PC-9 (cell line): ENCODE data around the gene GUCY1A2. TPM values are rescaled to one million over a fixed set of nuclear protein-coding genes. Genes with fewer than 3 reads are reported as not detected.

Experiments
- BruUV-seq: library from RNA; stranded (reverse); fragments of 400-500 nt; replicated peaks from 2 replicates; lab custom pipeline; 2021; lab: Mats Ljungman, UMichigan
- CTCF ChIA-PET: fragments of 300-600 bp; sonication (Branson Sonifier 250); formaldehyde crosslinking; loops from one replicate; lab custom pipeline; 2022; ENCODE audit warnings: antibody characterized with exemption; lab: Charles Lee
- POLR2A ChIA-PET: fragments of 300-600 bp; sonication (Branson Sonifier 250); formaldehyde crosslinking; loops from one replicate; lab custom pipeline; 2022; ENCODE audit warnings: antibody characterized with exemption; ENCODE audit not compliant: unreplicated experiment; lab: Charles Lee
- DNase-seq, 2 experiments: peaks; one replicate each; pipeline versions ENCODE4 v3.0.0 to v3.0.0-alpha.2; 2015 to 2022; ENCODE audit warnings: mixed read lengths in 1 of 2
- H2AFZ ChIP-seq: fragments of 200-600 bp; sonication (generic); 2 replicates; pipeline ENCODE4 v1.8.1; 2017; ENCODE audit warnings: antibody characterized with exemption
- H3F3A ChIP-seq: fragments of 200-600 bp; sonication (generic); 2 replicates; pipeline ENCODE4 v1.8.1; 2017; ENCODE audit warnings: antibody characterized with exemption, mild to moderate bottlenecking, low read depth; ENCODE audit not compliant: insufficient read depth
- H3K27ac ChIP-seq: fragments of 200-600 bp; sonication (generic); 2 replicates; pipeline ENCODE4 v1.6.1; 2016; ENCODE audit warnings: mixed run types
- H3K27me3 ChIP-seq: fragments of 200-600 bp; sonication (generic); 2 replicates; pipeline ENCODE4 v1.6.1; 2016; ENCODE audit warnings: low read depth, mixed run types; ENCODE audit not compliant: insufficient read depth
- H3K36me3 ChIP-seq: fragments of 200-600 bp; sonication (generic); 2 replicates; pipeline ENCODE4 v1.6.1; 2016; ENCODE audit warnings: low read depth, mixed run types
- H3K4me1 ChIP-seq: fragments of 200-600 bp; sonication (generic); replicated peaks from 2 replicates; pipeline ENCODE4 v1.6.1; 2016; ENCODE audit warnings: mixed run types; ENCODE audit not compliant: insufficient read depth
- H3K4me2 ChIP-seq: fragments of 200-600 bp; sonication (generic); 2 replicates; pipeline ENCODE4 v1.6.1; 2017; ENCODE audit warnings: mixed run types
- H3K4me3 ChIP-seq: fragments of 200-600 bp; sonication (generic); 2 replicates; pipeline ENCODE4 v1.6.1; 2016; ENCODE audit warnings: mixed run types
- H3K79me2 ChIP-seq: fragments of 200-600 bp; sonication (generic); 2 replicates; pipeline ENCODE4 v1.6.1; 2017; ENCODE audit warnings: low read depth, mixed run types
- H3K9me2 ChIP-seq: fragments of 200-600 bp; sonication (generic); 2 replicates; pipeline ENCODE4 v1.8.1; 2017; ENCODE audit warnings: mild to moderate bottlenecking; ENCODE audit not compliant: insufficient read depth
- H3K9me3 ChIP-seq: fragments of 200-600 bp; sonication (generic); 2 replicates; pipeline ENCODE4 v1.8.1; 2016; ENCODE audit warnings: low read depth; ENCODE audit not compliant: insufficient read depth
- H4K20me1 ChIP-seq: fragments of 200-600 bp; sonication (generic); 2 replicates; pipeline ENCODE4 v1.8.1; 2017; ENCODE audit not compliant: insufficient read depth
- CTCF ChIP-seq: fragments of 200-600 bp; sonication (generic); conservative IDR thresholded peaks from 2 replicates; pipeline ENCODE4 v1.6.1; 2017; ENCODE audit warnings: mixed run types, antibody characterized with exemption, mild to moderate bottlenecking, moderate library complexity
- EZH2 ChIP-seq: fragments of 200-600 bp; sonication (generic); IDR thresholded peaks from 2 replicates; pipeline ENCODE4 v1.8.0; 2017; ENCODE audit warnings: antibody characterized with exemption, low read depth
- intact Hi-C: fragments of 100-400 bp; cut with micrococcal nuclease; formaldehyde crosslinking; loops from one replicate; pipeline ENCODE4 v1.10.0; 2022; ENCODE audit not compliant: unreplicated experiment
- total RNA-seq: library from RNA; stranded (reverse); gene quantifications from 2 replicates; pipeline ENCODE4 v1.2.3, GENCODE V29; 2021

GUCY1A2 gene
- total RNA-seq, 1 experiment from 2014 or later = not detected

GRCh38 chr11:106818443-106818842 is 199.8 kb downstream of the GUCY1A2 start:
- intact Hi-C loops = no loop called here
- H3F3A ChIP-seq = no peaks in the 10 kb centered on the region
- H3K27ac ChIP-seq = no peak overlapping the region
- H3K79me2 ChIP-seq = no peaks in the 10 kb centered on the region
- no peak overlapping the region for H3K4me2 ChIP-seq
- ChIA-PET CTCF (no interaction called here), POLR2A (no interaction called here)
- no peaks in the 10 kb centered on the region for H3K27me3 ChIP-seq
- no peak overlapping the region for H3K4me3 ChIP-seq
- TF ChIP-seq CTCF (no peak), EZH2 (no peak)
- no peaks in the 10 kb centered on the region for H3K9me3 ChIP-seq
- no TSS peak for BruUV-seq
- H3K4me1 ChIP-seq = no peaks in the 10 kb centered on the region
- no peak for DNase-seq
- H2AFZ ChIP-seq = no peak overlapping the region; the same call in 1 of the 2 replicates
- no peaks in the 10 kb centered on the region for H3K36me3 ChIP-seq
- H4K20me1 ChIP-seq = no peaks in the 10 kb centered on the region
- H3K9me2 ChIP-seq = no peaks in the 10 kb centered on the region

GRCh38 chr11:106815209-106815608 is 203.1 kb downstream of the GUCY1A2 start:
- Histone ChIP-seq H3F3A (no peaks in the 10 kb centered on the region), H2AFZ (no peak overlapping the region), H3K27me3 (no peaks in the 10 kb centered on the region), H3K4me2 (no peak overlapping the region), H3K4me3 (no peak overlapping the region), H3K4me1 (no peaks in the 10 kb centered on the region), H3K9me2 (no peaks in the 10 kb centered on the region), H3K27ac (no peak overlapping the region), H4K20me1 (no peaks in the 10 kb centered on the region), H3K36me3 (no peaks in the 10 kb centered on the region), H3K79me2 (no peaks in the 10 kb centered on the region), H3K9me3 (no peaks in the 10 kb centered on the region)
- DNase-seq = no peak
- BruUV-seq = no TSS peak
- ChIA-PET POLR2A (no interaction called here), CTCF (no interaction called here)
- TF ChIP-seq CTCF = no peak
- TF ChIP-seq EZH2 = no peak
- intact Hi-C loops = no loop called here

GRCh38 chr11:106813806-106814205 is 204.5 kb downstream of the GUCY1A2 start:
- no peaks in the 10 kb centered on the region for H3K79me2 ChIP-seq
- H3K9me3 ChIP-seq = no peaks in the 10 kb centered on the region
- no peak overlapping the region for H3K27ac ChIP-seq
- POLR2A ChIA-PET = no interaction called here
- H3K4me3 ChIP-seq = no peak overlapping the region
- no peak for DNase-seq
- no peaks in the 10 kb centered on the region for H3F3A ChIP-seq
- H3K4me2 ChIP-seq = no peak overlapping the region
- TF ChIP-seq EZH2 = no peak
- no peak for TF ChIP-seq CTCF
- H2AFZ ChIP-seq = no peak overlapping the region
- no peaks in the 10 kb centered on the region for H3K36me3 ChIP-seq
- no TSS peak for BruUV-seq
- H3K27me3 ChIP-seq = no peaks in the 10 kb centered on the region
- H3K4me1 ChIP-seq = no peaks in the 10 kb centered on the region
- intact Hi-C loops = no loop called here
- H4K20me1 ChIP-seq = no peaks in the 10 kb centered on the region
- H3K9me2 ChIP-seq = no peaks in the 10 kb centered on the region
- CTCF ChIA-PET = no interaction called here
